Activated CD4-positive, alpha-beta memory T cell treated with anti-CD3 and anti-CD28 coated beads, Interleukin-2, amount 10 ng/mL, durations not matched to agents 7 days and 5 days (primary cell): Measurements from ENCODE around the gene MMP23B. TPM values are rescaled to one million over a fixed set of nuclear protein-coding genes. Genes with fewer than 3 reads are reported as not detected.
"Not testable (repeated sequence)": the region's sequence is repeated elsewhere in the genome, so short reads cannot be mapped to it uniquely, and the experiment has no call there.

ENCODE experiments used
- CTCF ChIA-PET: fragments of 350-600 bp; sonication (Branson Sonifier 250); formaldehyde crosslinking; loops from one replicate; lab custom pipeline; 2021; ENCODE audit warnings: antibody characterized with exemption, inconsistent platforms; lab: Charles Lee
- POLR2A ChIA-PET: fragments of 350-600 bp; sonication (Branson Sonifier 250); formaldehyde crosslinking; loops from one replicate; lab custom pipeline; 2021; ENCODE audit warnings: antibody characterized with exemption; lab: Charles Lee
- DNase-seq: peaks from one replicate; pipeline ENCODE4 v3.0.0-alpha.2; 2020
- H3K27ac Mint-ChIP-seq: one replicate; pipeline ENCODE4 v1.8.0; 2021; ENCODE audit warnings: mild to moderate bottlenecking, mixed read lengths
- H3K27me3 Mint-ChIP-seq: one replicate; pipeline ENCODE4 v1.8.0; 2021; ENCODE audit warnings: mixed read lengths
- H3K36me3 Mint-ChIP-seq: one replicate; pipeline ENCODE4 v1.8.0; 2021; ENCODE audit warnings: low read depth, mixed read lengths
- H3K4me1 Mint-ChIP-seq: one replicate; pipeline ENCODE4 v1.8.0; 2021; ENCODE audit warnings: mixed read lengths
- H3K4me3 Mint-ChIP-seq: one replicate; pipeline ENCODE4 v1.8.0; 2021; ENCODE audit warnings: mild to moderate bottlenecking, mixed read lengths
- H3K9me3 Mint-ChIP-seq: one replicate; pipeline ENCODE4 v1.8.0; 2021; ENCODE audit warnings: mixed read lengths
- total RNA-seq, 2 experiments: library from RNA; stranded (reverse); gene quantifications; one replicate each; pipeline ENCODE4 v1.2.3, GENCODE V29; 2021

MMP23B gene
- total RNA-seq = 1 to 10 TPM in 1 of 2 experiments, under 1 TPM in 1; 0.63 to 2.4 TPM

- H3K4me1 Mint-ChIP-seq = peaks cover 5% of the 10 kb centered on the region
- peaks cover 7% of the 10 kb centered on the region for H3K36me3 Mint-ChIP-seq
- no peak within 1 kb of the TSS for H3K4me3 Mint-ChIP-seq
- H3K27me3 Mint-ChIP-seq = peaks cover 4% of the 10 kb centered on the region
- no peaks in the 10 kb centered on the region for H3K9me3 Mint-ChIP-seq
- no peak for DNase-seq
- H3K27ac Mint-ChIP-seq = no peak within 1 kb of the TSS
- ChIA-PET CTCF (no interaction called here), POLR2A (interaction anchor here (0.9 to 3.8 kb wide), 3 partner anchors 17 to 92 kb away, joined by 3 to 42 read pairs (median 3); partner anchors contain the start of genes CDK11A and MIB2)
These were observed at the start of gene MMP23B for GRCh38 chr1:1631782-1632420. Gene MMP23B (plus strand): TSS chr1:1632173. CDS start chr1:1632219, 46 bp downstream.

GRCh38 chr1:1582585-1583346, 49.2 kb upstream of the MMP23B start:
- H3K27me3 Mint-ChIP-seq = peaks cover 14% of the 10 kb centered on the region
- no peaks in the 10 kb centered on the region for H3K36me3 Mint-ChIP-seq
- POLR2A ChIA-PET = no interaction called here

GRCh38 chr1:1583347-1584010, 48.5 kb upstream of the MMP23B start:
- no peak overlapping the region for H3K4me3 Mint-ChIP-seq
- H3K36me3 Mint-ChIP-seq = no peaks in the 10 kb centered on the region
- no peak for DNase-seq
- peaks cover 3% of the 10 kb centered on the region for H3K4me1 Mint-ChIP-seq
- H3K9me3 Mint-ChIP-seq = no peaks in the 10 kb centered on the region
- ChIA-PET POLR2A (no interaction called here), CTCF (interaction anchor here (0.7 to 1.1 kb wide), 2 partner anchors 11 to 37 kb away, joined by 3 read pairs; no protein-coding TSS in a partner anchor)
- peaks cover 15% of the 10 kb centered on the region for H3K27me3 Mint-ChIP-seq
- H3K27ac Mint-ChIP-seq = no peak overlapping the region

More at GRCh38 chr1:1582585-1583346, 49.2 kb upstream of the MMP23B start:
- no peak overlapping the region for H3K4me3 Mint-ChIP-seq
- H3K9me3 Mint-ChIP-seq = no peaks in the 10 kb centered on the region
- CTCF ChIA-PET = interaction anchor here (1.1 kb wide), 1 partner anchor 10 kb away, joined by 3 read pairs; no protein-coding TSS in a partner anchor
- no peak overlapping the region for H3K27ac Mint-ChIP-seq
- no peak for DNase-seq
- H3K4me1 Mint-ChIP-seq = peaks cover 3% of the 10 kb centered on the region

GRCh38 chr1:1591452-1591851, 40.5 kb upstream of the MMP23B start:
- Mint-ChIP-seq H3K27ac (no peak overlapping the region), H3K9me3 (no peaks in the 10 kb centered on the region), H3K36me3 (no peaks in the 10 kb centered on the region), H3K27me3 (peaks cover 3% of the 10 kb centered on the region), H3K4me3 (no peak overlapping the region), H3K4me1 (no peaks in the 10 kb centered on the region)
- ChIA-PET CTCF (no interaction called here), POLR2A (no interaction called here)
- no peak for DNase-seq

- DNase-seq = no peak
- ChIA-PET CTCF (no interaction called here), POLR2A (no interaction called here)
- H3K27ac Mint-ChIP-seq = no peak overlapping the region
- peaks cover 5% of the 10 kb centered on the region for H3K4me1 Mint-ChIP-seq
- no peaks in the 10 kb centered on the region for H3K36me3 Mint-ChIP-seq
- H3K4me3 Mint-ChIP-seq = no peak overlapping the region
- H3K9me3 Mint-ChIP-seq = no peaks in the 10 kb centered on the region
- peaks cover 8% of the 10 kb centered on the region for H3K27me3 Mint-ChIP-seq
These were observed 38.0 kb upstream of the MMP23B start for GRCh38 chr1:1593834-1594601.

- H3K27ac Mint-ChIP-seq = no peak overlapping the region
- no peaks in the 10 kb centered on the region for H3K36me3 Mint-ChIP-seq
- peaks cover 9% of the 10 kb centered on the region for H3K27me3 Mint-ChIP-seq
- DNase-seq = no peak
- peaks cover 7% of the 10 kb centered on the region for H3K4me1 Mint-ChIP-seq
- ChIA-PET CTCF (no interaction called here), POLR2A (no interaction called here)
- H3K9me3 Mint-ChIP-seq = no peaks in the 10 kb centered on the region
- H3K4me3 Mint-ChIP-seq = no peak overlapping the region
These were observed 37.2 kb upstream of the MMP23B start for GRCh38 chr1:1594602-1595260.

GRCh38 chr1:1595341-1595740, 36.6 kb upstream of the MMP23B start:
- CTCF ChIA-PET, H3K9me3 Mint-ChIP-seq, POLR2A ChIA-PET: not testable (repeated sequence)

GRCh38 chr1:1596493-1597274, 35.3 kb upstream of the MMP23B start:
- Mint-ChIP-seq H3K27me3 (peaks cover 9% of the 10 kb centered on the region), H3K4me1 (peaks cover 8% of the 10 kb centered on the region), H3K9me3 (no peaks in the 10 kb centered on the region), H3K4me3 (no peak overlapping the region), H3K36me3 (no peaks in the 10 kb centered on the region), H3K27ac (no peak overlapping the region)
- ChIA-PET CTCF (interaction anchor here (0.6 kb wide), 1 partner anchor 50 kb away, joined by 3 read pairs; no protein-coding TSS in a partner anchor), POLR2A (interaction anchor here (1.0 to 3.1 kb wide), 3 partner anchors 10 to 18 kb away, joined by 3 to 14 read pairs (median 7); partner anchors contain the start of gene MIB2)
- no peak for DNase-seq

More at GRCh38 chr1:1595341-1595740, 36.6 kb upstream of the MMP23B start:
- H3K36me3 Mint-ChIP-seq, DNase-seq, H3K27me3 Mint-ChIP-seq, H3K4me3 Mint-ChIP-seq, H3K4me1 Mint-ChIP-seq, H3K27ac Mint-ChIP-seq: not testable (repeated sequence)

GRCh38 chr1:1597275-1597930, 34.6 kb upstream of the MMP23B start:
- Mint-ChIP-seq H3K9me3 (no peaks in the 10 kb centered on the region), H3K4me3 (no peak overlapping the region), H3K27me3 (peaks cover 9% of the 10 kb centered on the region), H3K27ac (no peak overlapping the region), H3K36me3 (no peaks in the 10 kb centered on the region), H3K4me1 (peaks cover 8% of the 10 kb centered on the region)
- ChIA-PET POLR2A (interaction anchor here (1.0 to 3.1 kb wide), 4 partner anchors 9 to 33 kb away, joined by 3 to 14 read pairs (median 6); partner anchors contain the start of gene MIB2), CTCF (interaction anchor here (0.6 to 1.2 kb wide), 2 partner anchors 17 to 50 kb away, joined by 3 read pairs; no protein-coding TSS in a partner anchor)
- no peak for DNase-seq

GRCh38 chr1:1598051-1598719, 33.8 kb upstream of the MMP23B start:
- Mint-ChIP-seq H3K4me3 (peak overlapping the region; percentile 72), H3K36me3 (no peaks in the 10 kb centered on the region), H3K27me3 (peaks cover 9% of the 10 kb centered on the region), H3K9me3 (no peaks in the 10 kb centered on the region), H3K27ac (no peak overlapping the region), H3K4me1 (peaks cover 8% of the 10 kb centered on the region)
- ChIA-PET POLR2A (interaction anchor here (1.0 to 3.1 kb wide), 4 partner anchors 9 to 33 kb away, joined by 3 to 14 read pairs (median 6); partner anchors contain the start of gene MIB2), CTCF (interaction anchor here (1.1 to 1.2 kb wide), 2 partner anchors 16 to 98 kb away, joined by 3 read pairs; no protein-coding TSS in a partner anchor)
- no peak for DNase-seq
